GM12873 (cell line): ENCODE measurements around the gene TREH.

Source experiments
- TF ChIP-seq, protein P1 (sequence below): IDR thresholded peaks from 2 replicates; pipeline ENCODE4 v1.5.1; 2012; ENCODE audit warnings: low read depth, mild to moderate bottlenecking, moderate library complexity, low read length, control low read depth; ENCODE audit not compliant: insufficient read depth; ENCODE audit errors: missing control alignments

Gene TREH

DNA sequence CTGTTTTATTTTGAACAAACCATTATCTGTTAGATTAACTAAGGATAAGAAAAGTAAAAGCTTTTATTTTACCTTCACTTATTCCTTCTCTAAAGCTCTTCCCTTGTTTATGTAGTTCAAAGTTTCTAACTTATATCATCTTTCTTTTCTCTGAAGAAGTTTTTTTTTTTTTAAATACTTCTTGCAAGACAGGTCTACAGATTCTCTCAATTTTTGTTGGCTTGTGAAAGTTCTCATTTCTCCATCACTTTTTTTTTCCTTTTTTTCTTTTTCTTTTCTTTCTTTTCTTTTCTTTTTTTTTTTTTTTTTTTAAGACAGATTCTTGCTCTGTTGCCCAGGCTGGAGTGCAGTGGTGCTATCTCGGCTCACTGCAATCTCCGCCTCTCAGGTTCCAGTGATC, 4.7 kb upstream of the TREH start:
- TF ChIP-seq, protein P1, sequence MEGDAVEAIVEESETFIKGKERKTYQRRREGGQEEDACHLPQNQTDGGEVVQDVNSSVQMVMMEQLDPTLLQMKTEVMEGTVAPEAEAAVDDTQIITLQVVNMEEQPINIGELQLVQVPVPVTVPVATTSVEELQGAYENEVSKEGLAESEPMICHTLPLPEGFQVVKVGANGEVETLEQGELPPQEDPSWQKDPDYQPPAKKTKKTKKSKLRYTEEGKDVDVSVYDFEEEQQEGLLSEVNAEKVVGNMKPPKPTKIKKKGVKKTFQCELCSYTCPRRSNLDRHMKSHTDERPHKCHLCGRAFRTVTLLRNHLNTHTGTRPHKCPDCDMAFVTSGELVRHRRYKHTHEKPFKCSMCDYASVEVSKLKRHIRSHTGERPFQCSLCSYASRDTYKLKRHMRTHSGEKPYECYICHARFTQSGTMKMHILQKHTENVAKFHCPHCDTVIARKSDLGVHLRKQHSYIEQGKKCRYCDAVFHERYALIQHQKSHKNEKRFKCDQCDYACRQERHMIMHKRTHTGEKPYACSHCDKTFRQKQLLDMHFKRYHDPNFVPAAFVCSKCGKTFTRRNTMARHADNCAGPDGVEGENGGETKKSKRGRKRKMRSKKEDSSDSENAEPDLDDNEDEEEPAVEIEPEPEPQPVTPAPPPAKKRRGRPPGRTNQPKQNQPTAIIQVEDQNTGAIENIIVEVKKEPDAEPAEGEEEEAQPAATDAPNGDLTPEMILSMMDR, result no peak

DNA sequence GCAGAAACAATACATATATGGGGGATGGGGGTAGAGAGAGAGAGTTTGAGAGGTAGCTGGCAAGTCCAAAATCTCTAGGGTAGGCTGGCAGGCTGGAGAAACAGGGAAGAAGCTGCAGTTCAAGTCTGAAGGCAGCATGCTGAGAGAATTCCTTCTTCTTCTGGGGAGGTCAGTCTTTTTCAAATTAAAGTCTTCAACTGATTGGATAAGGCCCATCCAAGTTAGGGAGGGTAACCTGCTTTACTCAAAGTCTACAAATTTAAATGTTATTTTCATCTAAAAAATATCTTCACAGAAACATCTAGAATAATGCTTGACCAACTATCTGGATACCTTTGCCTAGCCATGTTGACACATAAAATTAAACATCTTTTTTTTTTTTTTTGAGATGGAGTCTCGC, 2.9 kb upstream of the TREH start:
- TF ChIP-seq, protein P1, result no peak

DNA sequence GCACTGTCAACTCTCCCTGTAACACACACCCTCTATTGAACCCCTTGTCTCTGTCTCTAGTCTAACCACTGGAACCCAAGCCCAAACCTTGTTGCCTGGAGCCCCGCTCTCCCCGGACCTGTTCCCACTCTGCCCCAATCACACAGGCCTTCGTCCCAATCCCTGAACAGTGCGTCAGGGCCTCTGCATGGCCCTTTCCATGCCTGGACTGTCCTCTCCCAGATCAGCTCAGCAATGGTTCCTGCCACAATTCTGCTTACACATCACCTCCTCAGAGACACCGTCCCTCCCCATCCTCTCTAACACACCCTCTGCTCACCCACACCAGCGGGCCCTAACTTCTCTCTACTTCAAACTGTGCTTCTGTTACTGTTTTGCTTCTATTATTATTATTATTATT, 1.5 kb downstream of the TREH start:
- TF ChIP-seq, protein P1, result no peak

DNA sequence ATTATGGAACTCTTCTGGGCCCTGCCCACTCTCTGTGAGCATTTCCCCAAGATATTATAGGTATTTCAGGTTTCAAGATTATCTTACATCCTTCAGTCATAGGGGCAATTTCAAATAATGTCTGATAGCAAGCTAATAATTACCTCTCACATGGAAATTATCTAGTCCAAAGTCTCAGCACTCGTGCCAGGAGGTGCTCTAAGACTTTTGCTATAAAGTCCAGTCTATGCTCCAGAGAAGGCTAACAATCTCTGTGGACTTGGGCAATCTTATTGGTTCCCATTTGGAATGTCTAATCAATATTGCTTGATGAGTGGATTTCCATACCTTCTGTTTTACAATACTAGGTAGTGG, 5.4 kb downstream of the TREH start:
- TF ChIP-seq, protein P1, result no peak

DNA sequence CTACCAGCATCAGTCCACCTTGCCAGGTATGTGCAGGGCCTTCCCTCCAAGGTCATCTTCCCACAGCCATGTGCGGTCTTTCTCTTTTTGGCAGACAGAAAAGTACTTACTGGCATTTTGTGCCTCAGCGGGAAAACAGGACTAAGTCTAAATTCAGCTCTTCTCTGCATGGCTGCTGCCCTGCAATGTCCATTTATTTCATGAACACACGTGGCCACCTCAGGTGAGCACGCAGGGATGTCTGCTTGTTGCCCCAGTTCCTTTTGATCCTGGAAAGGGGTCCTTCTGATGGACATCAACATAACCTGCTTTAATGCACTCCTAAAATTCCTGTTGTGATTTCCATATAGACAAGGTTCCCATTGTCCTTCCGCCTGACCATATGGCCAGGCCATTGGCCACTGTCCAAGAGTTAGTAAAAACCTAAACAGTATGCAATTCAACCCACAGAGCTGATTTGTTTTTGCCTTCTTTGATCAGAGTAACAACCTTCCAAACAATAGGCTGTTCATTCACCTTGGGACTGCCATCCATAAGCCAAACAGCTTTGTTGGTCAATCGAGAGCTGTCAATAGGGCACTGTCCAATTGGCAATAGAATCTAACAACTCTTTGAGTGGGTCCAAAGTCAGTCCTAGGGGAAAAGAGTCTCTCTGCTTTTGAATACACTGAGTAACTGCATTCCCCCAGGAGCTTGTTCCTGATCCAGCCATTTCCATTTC, 5.9 kb downstream of the TREH start:
- TF ChIP-seq, protein P1, result no peak

DNA sequence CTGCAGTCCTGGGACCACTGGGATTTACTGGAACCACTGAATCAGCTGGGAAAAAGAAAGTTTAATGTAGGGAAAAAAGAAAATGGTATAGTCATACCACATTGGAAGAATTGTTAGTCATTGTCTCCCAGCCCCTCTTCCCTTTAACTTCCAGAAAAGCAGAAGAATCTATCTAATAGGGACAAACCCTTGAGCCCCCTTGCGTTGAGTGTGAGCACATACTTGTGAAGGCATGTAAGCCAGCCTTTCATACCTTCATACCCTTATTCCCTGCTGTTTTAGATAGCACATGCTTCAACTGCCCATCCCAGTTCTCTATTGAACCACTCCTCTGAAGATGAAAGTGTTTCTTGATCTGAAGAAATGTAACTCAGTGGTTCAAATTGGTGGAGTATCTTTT, 6.6 kb downstream of the TREH start:
- TF ChIP-seq, protein P1, result no peak

DNA sequence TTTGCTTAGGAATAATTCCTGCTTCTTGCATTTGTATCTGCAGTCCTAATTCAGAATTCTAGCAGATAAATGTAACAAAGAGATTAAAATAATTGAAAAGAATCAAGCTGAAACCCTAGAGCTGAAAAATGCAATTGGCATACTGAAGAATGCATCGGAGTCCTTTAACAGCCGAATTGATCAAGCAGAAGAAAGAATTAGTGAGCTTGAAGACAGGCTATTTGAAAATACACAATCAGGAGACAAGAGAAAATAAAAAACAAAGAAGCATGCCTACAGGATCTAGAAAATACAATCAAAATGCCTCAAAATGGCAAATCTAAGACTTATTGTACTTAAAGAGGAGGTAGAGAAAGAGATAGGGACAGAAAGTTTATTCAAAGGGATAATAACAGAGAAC, 8.2 kb downstream of the TREH start:
- TF ChIP-seq, protein P1, result no peak

DNA sequence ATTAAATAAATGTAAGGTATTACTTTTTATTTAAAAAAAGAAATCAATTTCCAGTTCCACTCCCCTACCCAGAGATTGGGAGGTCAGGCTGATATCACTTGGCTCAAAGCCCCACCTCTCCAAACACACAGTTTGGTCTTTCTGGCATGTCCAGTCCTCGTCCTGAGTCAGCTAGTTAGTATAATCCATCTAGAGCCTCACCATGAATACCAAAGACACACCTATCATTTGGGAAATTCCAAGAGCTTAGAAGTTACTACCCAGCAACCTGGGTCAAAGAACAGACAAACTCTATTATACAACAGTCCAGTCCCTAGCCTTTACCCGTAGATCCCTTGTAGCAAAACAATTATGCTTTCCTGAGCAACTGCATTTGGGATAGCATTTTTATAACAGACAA, 9.4 kb downstream of the TREH start:
- TF ChIP-seq, protein P1, result no peak
